SK-N-SH treated with all-trans-retinoic acid at 6 μM for 48 hours (cell line): ENCODE data around the gene ZNF69.
"Not testable (repeated sequence)": the region's sequence is repeated elsewhere in the genome, so short reads cannot be mapped to it uniquely, and the experiment has no call there.

ENCODE experiments used
- ATAC-seq: fragments of 200-7000 bp; cut with Tn5 transposase; 3 replicates; pipeline ENCODE4 v1.9.1; 2020; ENCODE audit warnings: mild to moderate bottlenecking, moderate library complexity
- ARNTL ChIP-seq: fragments of 450-650 bp; formaldehyde crosslinking; IDR thresholded peaks from 2 replicates; pipeline ENCODE4 v1.5.0; 2020; ENCODE audit warnings: low read depth, mild to moderate bottlenecking, moderate library complexity, borderline replicate concordance
- BACH2 ChIP-seq: fragments of 250-450 bp; sonication (Bioruptor Pico); IDR thresholded peaks from 2 replicates; pipeline ENCODE4 v1.9.0; 2021; ENCODE audit warnings: mild to moderate bottlenecking, borderline replicate concordance
- GLIS3 ChIP-seq: fragments of 250-450 bp; sonication (Bioruptor Pico); IDR thresholded peaks from 2 replicates; pipeline ENCODE4 v1.5.0; 2020; ENCODE audit warnings: mild to moderate bottlenecking, moderate library complexity
- ISL1 ChIP-seq: fragments of 250-450 bp; sonication (Bioruptor Pico); IDR thresholded peaks from 2 replicates; pipeline ENCODE4 v2.1.2; 2022; ENCODE audit warnings: mild to moderate bottlenecking, moderate library complexity
- OSR1 ChIP-seq: fragments of 250-450 bp; sonication (Bioruptor Pico); IDR thresholded peaks from 2 replicates; pipeline ENCODE4 v1.8.0; 2022; ENCODE audit warnings: moderate library complexity, mild to moderate bottlenecking, inconsistent platforms
- POU6F1 ChIP-seq: fragments of 250-450 bp; sonication (Bioruptor Pico); IDR thresholded peaks from 2 replicates; pipeline ENCODE4 v1.8.0; 2021; ENCODE audit warnings: low read depth, mild to moderate bottlenecking, moderate library complexity, borderline replicate concordance
- RARB ChIP-seq: fragments of 250-450 bp; sonication (Bioruptor Pico); IDR thresholded peaks from 2 replicates; pipeline ENCODE4 v1.8.0; 2021; ENCODE audit warnings: mild to moderate bottlenecking, moderate library complexity
- SNAI2 ChIP-seq: fragments of 250-450 bp; sonication (Bioruptor Pico); IDR thresholded peaks from 2 replicates; pipeline ENCODE4 v1.5.0; 2020; ENCODE audit warnings: mild to moderate bottlenecking, moderate library complexity
- TCF4 ChIP-seq: fragments of 250-450 bp; sonication (Bioruptor Pico); IDR thresholded peaks from 2 replicates; pipeline ENCODE4 v1.8.0; 2021; ENCODE audit warnings: mild to moderate bottlenecking, moderate library complexity, borderline replicate concordance
- TOX ChIP-seq: fragments of 250-450 bp; sonication (Bioruptor Pico); IDR thresholded peaks from 2 replicates; pipeline ENCODE4 v1.8.0; 2021; ENCODE audit warnings: mild to moderate bottlenecking, moderate library complexity, borderline replicate concordance
- ZC3H10 ChIP-seq: fragments of 250-450 bp; sonication (Bioruptor Pico); IDR thresholded peaks from 2 replicates; pipeline ENCODE4 v1.5.1; 2021; ENCODE audit warnings: mild to moderate bottlenecking, moderate library complexity
- ZFP3 ChIP-seq: fragments of 250-450 bp; sonication (Bioruptor Pico); IDR thresholded peaks from 2 replicates; pipeline ENCODE4 v1.5.0; 2020; ENCODE audit warnings: mild to moderate bottlenecking, moderate library complexity
- ZFP30 ChIP-seq: fragments of 450-650 bp; formaldehyde crosslinking; IDR thresholded peaks from 2 replicates; pipeline ENCODE4 v1.5.0; 2022; ENCODE audit warnings: mild to moderate bottlenecking, moderate library complexity
- ZNF565 ChIP-seq: fragments of 450-650 bp; formaldehyde crosslinking; conservative IDR thresholded peaks from 2 replicates; pipeline ENCODE4 v1.5.0; 2020; ENCODE audit warnings: low read depth, mild to moderate bottlenecking, moderate library complexity
- ZNF70 ChIP-seq: fragments of 450-650 bp; formaldehyde crosslinking; IDR thresholded peaks from 2 replicates; pipeline ENCODE4 v1.5.0; 2020; ENCODE audit warnings: mild to moderate bottlenecking, moderate library complexity
- ZNF8 ChIP-seq: fragments of 450-650 bp; formaldehyde crosslinking; IDR thresholded peaks from 2 replicates; pipeline ENCODE4 v1.5.0; 2020; ENCODE audit warnings: mild to moderate bottlenecking, moderate library complexity
- TF ChIP-seq, protein P1 (sequence below): fragments of 250-450 bp; sonication (Bioruptor Pico); IDR thresholded peaks from 2 replicates; pipeline ENCODE4 v1.8.0; 2020; ENCODE audit warnings: mild to moderate bottlenecking, moderate library complexity, borderline replicate concordance
- TF ChIP-seq, protein P2 (sequence below): fragments of 250-450 bp; sonication (Bioruptor Pico); IDR thresholded peaks from 2 replicates; pipeline ENCODE4 v1.5.1; 2020; ENCODE audit warnings: low read depth, mild to moderate bottlenecking, moderate library complexity
- TF ChIP-seq, protein P3 (sequence below): fragments of 250-450 bp; sonication (Bioruptor Pico); IDR thresholded peaks from 2 replicates; pipeline ENCODE4 v1.5.1; 2021; ENCODE audit warnings: mild to moderate bottlenecking, moderate library complexity

Gene ZNF69

DNA sequence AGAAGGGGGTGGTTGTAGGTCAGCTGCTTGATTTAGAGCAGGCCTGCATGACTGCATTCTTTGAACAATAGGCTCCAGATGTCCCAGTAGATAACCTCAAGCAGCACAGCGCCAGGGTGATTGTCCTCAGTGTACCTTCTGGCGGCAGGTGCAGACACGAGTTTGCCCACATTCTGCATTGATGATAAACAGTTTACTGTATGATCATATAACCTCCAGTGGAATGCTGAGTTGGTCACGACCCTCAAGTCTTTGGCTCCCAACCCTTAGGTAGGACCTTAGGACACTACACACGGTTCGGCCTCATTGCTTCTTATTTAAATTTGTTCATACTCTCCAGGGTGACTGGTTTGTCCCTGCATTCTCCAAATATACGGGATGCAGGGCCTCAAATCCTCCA lies 26.9 kb upstream of the ZNF69 start:
- TF ChIP-seq, protein P1, sequence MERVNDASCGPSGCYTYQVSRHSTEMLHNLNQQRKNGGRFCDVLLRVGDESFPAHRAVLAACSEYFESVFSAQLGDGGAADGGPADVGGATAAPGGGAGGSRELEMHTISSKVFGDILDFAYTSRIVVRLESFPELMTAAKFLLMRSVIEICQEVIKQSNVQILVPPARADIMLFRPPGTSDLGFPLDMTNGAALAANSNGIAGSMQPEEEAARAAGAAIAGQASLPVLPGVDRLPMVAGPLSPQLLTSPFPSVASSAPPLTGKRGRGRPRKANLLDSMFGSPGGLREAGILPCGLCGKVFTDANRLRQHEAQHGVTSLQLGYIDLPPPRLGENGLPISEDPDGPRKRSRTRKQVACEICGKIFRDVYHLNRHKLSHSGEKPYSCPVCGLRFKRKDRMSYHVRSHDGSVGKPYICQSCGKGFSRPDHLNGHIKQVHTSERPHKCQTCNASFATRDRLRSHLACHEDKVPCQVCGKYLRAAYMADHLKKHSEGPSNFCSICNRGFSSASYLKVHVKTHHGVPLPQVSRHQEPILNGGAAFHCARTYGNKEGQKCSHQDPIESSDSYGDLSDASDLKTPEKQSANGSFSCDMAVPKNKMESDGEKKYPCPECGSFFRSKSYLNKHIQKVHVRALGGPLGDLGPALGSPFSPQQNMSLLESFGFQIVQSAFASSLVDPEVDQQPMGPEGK (CRISPR knock-in tag) = no peak
- TF ChIP-seq ZFP3 = no peak
- TF ChIP-seq, protein P2, sequence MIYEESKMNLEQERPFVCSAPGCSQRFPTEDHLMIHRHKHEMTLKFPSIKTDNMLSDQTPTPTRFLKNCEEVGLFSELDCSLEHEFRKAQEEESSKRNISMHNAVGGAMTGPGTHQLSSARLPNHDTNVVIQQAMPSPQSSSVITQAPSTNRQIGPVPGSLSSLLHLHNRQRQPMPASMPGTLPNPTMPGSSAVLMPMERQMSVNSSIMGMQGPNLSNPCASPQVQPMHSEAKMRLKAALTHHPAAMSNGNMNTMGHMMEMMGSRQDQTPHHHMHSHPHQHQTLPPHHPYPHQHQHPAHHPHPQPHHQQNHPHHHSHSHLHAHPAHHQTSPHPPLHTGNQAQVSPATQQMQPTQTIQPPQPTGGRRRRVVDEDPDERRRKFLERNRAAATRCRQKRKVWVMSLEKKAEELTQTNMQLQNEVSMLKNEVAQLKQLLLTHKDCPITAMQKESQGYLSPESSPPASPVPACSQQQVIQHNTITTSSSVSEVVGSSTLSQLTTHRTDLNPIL (CRISPR knock-in tag) = no peak
- TF ChIP-seq POU6F1 (CRISPR knock-in tag) = no peak
- no peak for TF ChIP-seq RARB
- TF ChIP-seq GLIS3 (CRISPR knock-in tag) = no peak
- TF ChIP-seq BACH2 (CRISPR knock-in tag) = no peak
- TF ChIP-seq TOX (CRISPR knock-in tag) = no peak
- TF ChIP-seq, protein P3, sequence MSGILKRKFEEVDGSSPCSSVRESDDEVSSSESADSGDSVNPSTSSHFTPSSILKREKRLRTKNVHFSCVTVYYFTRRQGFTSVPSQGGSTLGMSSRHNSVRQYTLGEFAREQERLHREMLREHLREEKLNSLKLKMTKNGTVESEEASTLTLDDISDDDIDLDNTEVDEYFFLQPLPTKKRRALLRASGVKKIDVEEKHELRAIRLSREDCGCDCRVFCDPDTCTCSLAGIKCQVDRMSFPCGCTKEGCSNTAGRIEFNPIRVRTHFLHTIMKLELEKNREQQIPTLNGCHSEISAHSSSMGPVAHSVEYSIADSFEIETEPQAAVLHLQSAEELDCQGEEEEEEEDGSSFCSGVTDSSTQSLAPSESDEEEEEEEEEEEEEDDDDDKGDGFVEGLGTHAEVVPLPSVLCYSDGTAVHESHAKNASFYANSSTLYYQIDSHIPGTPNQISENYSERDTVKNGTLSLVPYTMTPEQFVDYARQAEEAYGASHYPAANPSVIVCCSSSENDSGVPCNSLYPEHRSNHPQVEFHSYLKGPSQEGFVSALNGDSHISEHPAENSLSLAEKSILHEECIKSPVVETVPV = no peak
- ATAC-seq = no peak

DNA sequence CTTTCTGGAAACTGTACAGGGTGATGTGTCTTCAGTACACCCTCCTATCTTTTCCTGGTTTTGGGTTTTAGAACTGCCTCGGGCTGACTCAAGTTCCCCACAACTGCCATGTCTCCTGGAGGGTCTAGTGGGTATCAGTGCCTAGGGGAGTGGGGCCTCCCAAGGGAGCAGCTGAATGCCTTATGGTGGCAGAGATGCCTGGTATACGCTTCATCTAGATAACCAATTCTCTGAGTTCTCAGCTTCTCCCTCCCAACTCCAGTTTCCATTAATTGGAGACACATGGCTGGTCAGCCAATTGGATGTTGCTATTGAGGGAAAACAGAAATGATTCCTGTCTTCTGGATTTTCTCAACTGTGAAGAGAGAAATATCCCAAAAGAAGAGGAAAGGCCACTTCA lies 26.3 kb upstream of the ZNF69 start:
- TF ChIP-seq, protein P3 = no peak
- TF ChIP-seq TOX (CRISPR knock-in tag) (no peak), ZNF8 (CRISPR knock-in tag) (no peak), ZNF565 (CRISPR knock-in tag) (no peak), ZFP30 (CRISPR knock-in tag) (no peak), RARB (no peak), ISL1 (CRISPR knock-in tag) (no peak), ZNF70 (CRISPR knock-in tag) (no peak), ARNTL (CRISPR knock-in tag) (no peak)
- TF ChIP-seq, all 23 proteins: peak for 0
- ATAC-seq = no peak

DNA sequence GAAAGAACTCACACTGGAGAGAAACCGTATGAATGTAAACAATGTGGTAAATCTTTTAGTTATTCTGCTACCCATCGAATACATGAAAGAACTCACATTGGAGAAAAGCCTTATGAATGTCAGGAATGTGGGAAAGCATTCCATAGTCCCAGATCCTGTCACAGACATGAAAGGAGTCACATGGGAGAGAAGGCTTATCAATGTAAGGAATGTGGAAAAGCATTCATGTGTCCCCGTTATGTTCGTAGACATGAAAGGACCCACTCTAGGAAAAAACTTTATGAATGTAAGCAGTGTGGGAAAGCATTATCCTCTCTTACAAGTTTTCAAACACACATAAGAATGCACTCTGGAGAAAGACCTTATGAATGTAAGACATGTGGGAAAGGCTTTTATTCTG lies 19.8 kb upstream of the ZNF69 start:
- ATAC-seq = not testable (repeated sequence)

DNA sequence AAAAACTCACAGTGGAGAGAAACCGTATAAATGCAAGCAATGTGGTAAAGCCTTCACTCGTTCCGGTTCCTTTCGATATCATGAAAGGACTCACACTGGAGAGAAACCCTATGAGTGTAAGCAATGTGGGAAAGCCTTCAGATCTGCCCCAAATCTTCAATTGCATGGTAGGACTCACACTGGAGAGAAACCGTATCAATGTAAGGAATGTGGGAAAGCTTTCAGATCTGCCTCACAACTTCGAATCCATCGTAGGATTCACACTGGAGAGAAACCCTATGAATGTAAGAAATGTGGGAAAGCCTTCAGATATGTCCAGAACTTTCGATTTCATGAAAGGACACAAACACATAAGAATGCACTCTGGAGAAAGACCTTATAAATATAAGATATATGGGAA lies 19.4 kb upstream of the ZNF69 start:
- TF ChIP-seq SNAI2 (CRISPR knock-in tag) (no peak), ZNF8 (CRISPR knock-in tag) (no peak), ZNF565 (CRISPR knock-in tag) (no peak), BACH2 (CRISPR knock-in tag) (no peak), TOX (CRISPR knock-in tag) (no peak), TCF4 (CRISPR knock-in tag) (no peak), ARNTL (CRISPR knock-in tag) (no peak), ZC3H10 (CRISPR knock-in tag) (no peak), ZNF70 (CRISPR knock-in tag) (no peak), RARB (no peak), POU6F1 (CRISPR knock-in tag) (no peak), OSR1 (CRISPR knock-in tag) (no peak)
- TF ChIP-seq, protein P2 (CRISPR knock-in tag) = no peak
- TF ChIP-seq, all 23 proteins: peak for 0
- ATAC-seq = no peak
